A549 (cell line): ENCODE results near the gene STIP1. TPM values are rescaled to one million over a fixed set of nuclear protein-coding genes. Genes with fewer than 3 reads are reported as not detected.

Experiments
- ATAC-seq, 2 experiments: fragments of 200-7000 bp in 1 of 2; fragments of >200 bp in 1 of 2; cut with Nextera tagmentation in 1 of 2; cut with Tn5 transposase in 1 of 2; 3 replicates each; pipeline versions ENCODE4 v1.8.0 to v1.9.1; 2018 to 2020; ENCODE audit warnings: mild to moderate bottlenecking in 1 of 2, moderate library complexity in 1 of 2
- CTCF ChIA-PET: fragments of 300-600 bp; sonication (Branson Sonifier 250); formaldehyde crosslinking; extraction: SDS; loops from one replicate; lab custom pipeline; 2021; ENCODE audit warnings: antibody characterized with exemption, inconsistent platforms; lab: Yijun Ruan, JAX
- POLR2A ChIA-PET: fragments of 350-600 bp; formaldehyde crosslinking; extraction: SDS; loops from one replicate; lab custom pipeline; 2021; ENCODE audit warnings: antibody characterized with exemption, inconsistent platforms; lab: Yijun Ruan, JAX
- DNase-seq, 2 experiments: peaks; one replicate each; pipeline versions ENCODE4 v3.0.0 to v3.0.0-alpha.2; 2011 to 2016; ENCODE audit warnings: low read depth in 1 of 2, low spot score in 1 of 2
- FAIRE-seq: peaks from 2 replicates; lab custom pipeline; 2011; peaks lifted over from hg19 to GRCh38; lab: Jason Lieb, UNC
- H3K27ac ChIP-seq, 2 experiments: fragments of >200 bp; sonication (Bioruptor Twin); formaldehyde crosslinking; 3 replicates each; pipeline ENCODE4 v1.5.1; 2016 to 2017
- H3K4me1 ChIP-seq: fragments of >200 bp; sonication (Bioruptor Twin); formaldehyde crosslinking; 3 replicates; pipeline ENCODE4 v1.6.1; 2016
- H3K4me2 ChIP-seq: fragments of >200 bp; sonication (Bioruptor Twin); formaldehyde crosslinking; 3 replicates; pipeline ENCODE4 v1.6.1; 2016
- H3K4me3 ChIP-seq: fragments of >200 bp; sonication (Bioruptor Twin); formaldehyde crosslinking; 3 replicates; pipeline ENCODE4 v1.5.1; 2016
- H3K9me3 ChIP-seq: fragments of >200 bp; sonication (Bioruptor Twin); formaldehyde crosslinking; 3 replicates; pipeline ENCODE4 v1.6.1; 2016
- CEBPB ChIP-seq, 2 experiments: fragments of >200 bp in 1 of 2; sonication (Bioruptor Twin) in 1 of 2; formaldehyde crosslinking in 1 of 2; IDR thresholded peaks; 2 replicates each; pipeline ENCODE4 v1.6.1; 2012 to 2016
- CHD4 ChIP-seq: fragments of 200-600 bp; sonication (generic); IDR thresholded peaks from 2 replicates; pipeline ENCODE4 v1.6.1; 2016; ENCODE audit warnings: antibody characterized with exemption, mild to moderate bottlenecking, borderline replicate concordance
- FOSB ChIP-seq: fragments of 250-450 bp; sonication (Bioruptor Pico); IDR thresholded peaks from 2 replicates; pipeline ENCODE4 v1.5.0; 2020; ENCODE audit warnings: mild to moderate bottlenecking, moderate library complexity
- FOXS1 ChIP-seq: fragments of 250-450 bp; sonication (Bioruptor Pico); IDR thresholded peaks from 2 replicates; pipeline ENCODE4 v1.5.0; 2020; ENCODE audit warnings: mild to moderate bottlenecking, moderate library complexity
- HEYL ChIP-seq: fragments of 250-450 bp; sonication (Bioruptor Pico); IDR thresholded peaks from 2 replicates; pipeline ENCODE4 v1.8.0; 2021; ENCODE audit warnings: mild to moderate bottlenecking, moderate library complexity
- HOXA7 ChIP-seq: fragments of 250-450 bp; sonication (Bioruptor Pico); IDR thresholded peaks from 2 replicates; pipeline ENCODE4 v1.5.0; 2020; ENCODE audit warnings: mild to moderate bottlenecking, moderate library complexity
- JUN ChIP-seq, 2 experiments: fragments of >200 bp; sonication (Bioruptor Twin); formaldehyde crosslinking; IDR thresholded peaks; 2 replicates in 1 of 2; 3 replicates in 1 of 2; pipeline ENCODE4 v1.6.1; 2016 to 2017
- JUNB ChIP-seq: fragments of >200 bp; sonication (Bioruptor Twin); formaldehyde crosslinking; IDR thresholded peaks from 2 replicates; pipeline ENCODE4 v1.6.1; 2016
- MAFK ChIP-seq: fragments of 450-650 bp; IDR thresholded peaks from 2 replicates; pipeline ENCODE4 v1.6.1; 2014; ENCODE audit not compliant: partially characterized antibody
- NFE2L2 ChIP-seq: fragments of 150-350 bp; conservative IDR thresholded peaks from 2 replicates; pipeline ENCODE4 v1.6.1; 2014; ENCODE audit warnings: low read length
- POLR2AphosphoS2 ChIP-seq: conservative IDR thresholded peaks from 2 replicates; pipeline ENCODE4 v1.6.1; 2012; ENCODE audit warnings: low read length, improper control_type of control experiment, inconsistent platforms
- RCOR1 ChIP-seq: fragments of 150-350 bp; IDR thresholded peaks from 2 replicates; pipeline ENCODE4 v1.6.1; 2014; ENCODE audit warnings: antibody characterized with exemption, low read length, low read depth
- SMC3 ChIP-seq: fragments of >200 bp; sonication (Bioruptor Twin); formaldehyde crosslinking; IDR thresholded peaks from 3 replicates; pipeline ENCODE4 v1.6.1; 2018; ENCODE audit warnings: inconsistent platforms
- ZC3H11A ChIP-seq: fragments of 450-650 bp; IDR thresholded peaks from 2 replicates; pipeline ENCODE4 v1.6.1; 2014; ENCODE audit warnings: antibody characterized with exemption, mild to moderate bottlenecking
- ZNF302 ChIP-seq: fragments of 250-450 bp; sonication (Bioruptor Pico); IDR thresholded peaks from 2 replicates; pipeline ENCODE4 v1.9.0; 2021; ENCODE audit warnings: inconsistent platforms, mild to moderate bottlenecking, moderate library complexity
- WGBS: methylation state at CpG from one replicate; pipeline ENCODE4 v1.1.6; 2017; ENCODE audit errors: missing lambda C conversion rate; 5-methylcytosine and 5-hydroxymethylcytosine counted together
- polyA plus RNA-seq, 4 experiments: library from polyadenylated mRNA; depleted of rRNA in 3 of 4; stranded (reverse); fragments of >200 nt; fragmentation: RNase III in 1 of 4; extraction: RNeasy Plus Mini Kit Qiagen cat#74134 plus additional on column Dnase treatment in 1 of 4; gene quantifications; 2 replicates in 3 of 4; 3 replicates in 1 of 4; pipeline ENCODE4 v1.2.3, GENCODE V29; 2011 to 2017
- TF ChIP-seq, protein P1 (sequence below): fragments of 200-600 bp; sonication (generic); IDR thresholded peaks from 2 replicates; pipeline ENCODE4 v1.6.1; 2016; ENCODE audit warnings: antibody characterized with exemption, mild to moderate bottlenecking, moderate library complexity
- TF ChIP-seq, protein P2 (sequence below): fragments of >200 bp; sonication (Bioruptor Twin); formaldehyde crosslinking; IDR thresholded peaks from 3 replicates; pipeline ENCODE4 v1.6.1; 2016

STIP1 gene
- polyA plus RNA-seq, 2 of the 4 experiments (the other 2 are of a cell fraction) = 288 to 297 TPM

DNA sequence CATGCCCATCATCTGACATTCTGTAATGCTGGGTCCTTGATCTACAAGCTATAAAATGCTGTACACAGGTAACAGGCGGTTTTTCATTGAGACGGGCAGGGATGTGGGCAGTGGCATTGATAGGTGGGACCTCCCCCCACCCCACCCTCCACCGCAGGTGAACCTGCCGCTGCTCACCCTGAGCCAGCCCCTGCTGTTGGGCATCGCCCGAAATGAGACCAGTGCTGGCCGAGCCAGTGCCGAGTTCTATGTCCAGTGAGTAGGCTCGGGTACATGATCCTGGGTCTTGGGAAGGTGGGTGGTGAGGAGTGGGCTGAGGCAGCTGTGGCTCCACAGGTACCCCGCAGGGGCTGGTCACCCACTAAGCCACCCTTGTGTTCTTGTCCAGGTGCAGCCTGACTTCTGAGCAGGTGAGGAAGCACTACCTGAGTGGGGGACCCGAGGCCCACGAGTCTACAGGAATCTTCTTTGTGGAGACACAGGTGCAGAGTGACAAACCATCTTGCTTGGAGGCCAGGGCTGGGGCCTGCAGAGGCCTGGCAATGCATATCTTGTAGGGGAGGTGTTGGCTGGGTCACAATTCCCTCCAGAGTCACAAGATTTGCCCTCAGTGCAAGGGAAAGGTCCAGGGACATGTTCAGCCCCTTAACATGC, 43.2 kb downstream of the STIP1 start:
- no peak for ATAC-seq
- no peak overlapping the region for H3K4me3 ChIP-seq
- 78% methylated on average over 5 of the region's 12 CpGs for WGBS

DNA sequence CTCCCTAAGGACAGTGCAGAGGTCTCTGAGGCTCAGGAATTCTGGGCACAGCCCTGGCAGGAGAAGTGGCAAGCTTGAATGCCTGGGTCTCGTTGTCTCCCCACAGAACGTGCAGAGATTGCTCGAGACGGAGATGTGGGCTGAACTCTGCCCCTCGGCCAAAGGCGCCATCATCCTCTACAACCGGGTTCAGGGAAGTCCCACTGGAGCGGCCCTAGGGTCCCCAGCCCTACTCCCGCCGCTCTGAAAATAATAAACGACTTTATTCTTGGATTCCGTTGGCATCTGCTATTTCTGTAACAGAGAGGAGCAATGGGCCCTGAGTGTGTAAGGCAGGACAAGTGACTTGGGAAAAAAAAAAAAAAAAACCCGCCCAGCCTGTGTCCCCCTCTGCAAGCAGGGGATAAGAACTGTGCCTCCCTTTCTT, 43.8 kb downstream of the STIP1 start:
- Histone ChIP-seq H3K4me3 (peak overlapping the region; percentile 94), H3K27ac (peak overlapping the region; percentile 94 to 95; a peak in 5 of 6 replicates), H3K4me1 (peaks cover 45% of the 10 kb centered on the region), H3K4me2 (peak overlapping the region; percentile 98), H3K9me3 (no peaks in the 10 kb centered on the region)
- ChIA-PET POLR2A (interaction anchor here (1.0 kb wide), 1 partner anchor 11 kb away, joined by 5 read pairs; the partner anchor contains the start of gene FKBP2), CTCF (interaction anchor here (19.9 kb wide), 1 partner anchor 27 kb away, joined by 254 read pairs; the partner anchor contains the start of gene FERMT3)
- WGBS = 77% methylated on average over 13 of the region's 13 CpGs
- no peak for ATAC-seq
- no peak for FAIRE-seq
- TF ChIP-seq HEYL (CRISPR knock-in tag) = no peak
- TF ChIP-seq, protein P1, sequence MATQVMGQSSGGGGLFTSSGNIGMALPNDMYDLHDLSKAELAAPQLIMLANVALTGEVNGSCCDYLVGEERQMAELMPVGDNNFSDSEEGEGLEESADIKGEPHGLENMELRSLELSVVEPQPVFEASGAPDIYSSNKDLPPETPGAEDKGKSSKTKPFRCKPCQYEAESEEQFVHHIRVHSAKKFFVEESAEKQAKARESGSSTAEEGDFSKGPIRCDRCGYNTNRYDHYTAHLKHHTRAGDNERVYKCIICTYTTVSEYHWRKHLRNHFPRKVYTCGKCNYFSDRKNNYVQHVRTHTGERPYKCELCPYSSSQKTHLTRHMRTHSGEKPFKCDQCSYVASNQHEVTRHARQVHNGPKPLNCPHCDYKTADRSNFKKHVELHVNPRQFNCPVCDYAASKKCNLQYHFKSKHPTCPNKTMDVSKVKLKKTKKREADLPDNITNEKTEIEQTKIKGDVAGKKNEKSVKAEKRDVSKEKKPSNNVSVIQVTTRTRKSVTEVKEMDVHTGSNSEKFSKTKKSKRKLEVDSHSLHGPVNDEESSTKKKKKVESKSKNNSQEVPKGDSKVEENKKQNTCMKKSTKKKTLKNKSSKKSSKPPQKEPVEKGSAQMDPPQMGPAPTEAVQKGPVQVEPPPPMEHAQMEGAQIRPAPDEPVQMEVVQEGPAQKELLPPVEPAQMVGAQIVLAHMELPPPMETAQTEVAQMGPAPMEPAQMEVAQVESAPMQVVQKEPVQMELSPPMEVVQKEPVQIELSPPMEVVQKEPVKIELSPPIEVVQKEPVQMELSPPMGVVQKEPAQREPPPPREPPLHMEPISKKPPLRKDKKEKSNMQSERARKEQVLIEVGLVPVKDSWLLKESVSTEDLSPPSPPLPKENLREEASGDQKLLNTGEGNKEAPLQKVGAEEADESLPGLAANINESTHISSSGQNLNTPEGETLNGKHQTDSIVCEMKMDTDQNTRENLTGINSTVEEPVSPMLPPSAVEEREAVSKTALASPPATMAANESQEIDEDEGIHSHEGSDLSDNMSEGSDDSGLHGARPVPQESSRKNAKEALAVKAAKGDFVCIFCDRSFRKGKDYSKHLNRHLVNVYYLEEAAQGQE = no peak
- TF ChIP-seq, protein P2, sequence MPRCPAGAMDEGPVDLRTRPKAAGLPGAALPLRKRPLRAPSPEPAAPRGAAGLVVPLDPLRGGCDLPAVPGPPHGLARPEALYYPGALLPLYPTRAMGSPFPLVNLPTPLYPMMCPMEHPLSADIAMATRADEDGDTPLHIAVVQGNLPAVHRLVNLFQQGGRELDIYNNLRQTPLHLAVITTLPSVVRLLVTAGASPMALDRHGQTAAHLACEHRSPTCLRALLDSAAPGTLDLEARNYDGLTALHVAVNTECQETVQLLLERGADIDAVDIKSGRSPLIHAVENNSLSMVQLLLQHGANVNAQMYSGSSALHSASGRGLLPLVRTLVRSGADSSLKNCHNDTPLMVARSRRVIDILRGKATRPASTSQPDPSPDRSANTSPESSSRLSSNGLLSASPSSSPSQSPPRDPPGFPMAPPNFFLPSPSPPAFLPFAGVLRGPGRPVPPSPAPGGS = no peak
- no peak for DNase-seq

More for the DNA sequence above, 43.2 kb downstream of the STIP1 start:
- Histone ChIP-seq H3K4me1 (peaks cover 48% of the 10 kb centered on the region), H3K27ac (peak overlapping the region in 1 of 2 experiments; percentile 94; a peak in 1 of 6 replicates)
- CTCF ChIA-PET = interaction anchor here (19.9 kb wide), 1 partner anchor 26 kb away, joined by 254 read pairs; the partner anchor contains the start of gene FERMT3
- no peak for DNase-seq
- TF ChIP-seq MAFK (no peak), ZC3H11A (no peak), NFE2L2 (no peak), FOXS1 (CRISPR knock-in tag) (no peak), JUN (IDR thresholded peaks at IDR 0.05) (no peak), RCOR1 (no peak), CHD4 (no peak), FOSB (no peak), ZNF302 (no peak), JUNB (no peak), CEBPB (IDR thresholded peaks at IDR 0.05) (no peak), POLR2AphosphoS2 (no peak), SMC3 (no peak), HOXA7 (CRISPR knock-in tag) (no peak)
- TF ChIP-seq, all 56 proteins: peak for 0
- no peak for FAIRE-seq
- POLR2A ChIA-PET = interaction anchor here (1.0 kb wide), 1 partner anchor 12 kb away, joined by 5 read pairs; the partner anchor contains the start of gene FKBP2
- Histone ChIP-seq H3K4me2 (no peak overlapping the region; the same call in 2 of the 3 replicates), H3K9me3 (no peaks in the 10 kb centered on the region)
